Mammary epithelial cell (primary cell): Measurements from ENCODE around the gene APMAP.

Experiments used
- EZH2 ChIP-seq: IDR thresholded peaks from 2 replicates; pipeline ENCODE4 v1.6.1; 2012; ENCODE audit warnings: low read length, inconsistent platforms, borderline replicate concordance
- TF ChIP-seq, protein P1 (sequence below), 2 donors: IDR thresholded peaks in 1 of 2; conservative IDR thresholded peaks in 1 of 2; 2 replicates each; pipeline ENCODE4 v1.5.1; 2011 to 2012; ENCODE audit warnings: inconsistent platforms in 2 of 2, low read length in 2 of 2, mild to moderate bottlenecking in 2 of 2, control low read depth in 1 of 2, low read depth in 1 of 2; ENCODE audit not compliant: insufficient read depth in 1 of 2; ENCODE audit errors: extremely low read depth in 1 of 2

DNA sequence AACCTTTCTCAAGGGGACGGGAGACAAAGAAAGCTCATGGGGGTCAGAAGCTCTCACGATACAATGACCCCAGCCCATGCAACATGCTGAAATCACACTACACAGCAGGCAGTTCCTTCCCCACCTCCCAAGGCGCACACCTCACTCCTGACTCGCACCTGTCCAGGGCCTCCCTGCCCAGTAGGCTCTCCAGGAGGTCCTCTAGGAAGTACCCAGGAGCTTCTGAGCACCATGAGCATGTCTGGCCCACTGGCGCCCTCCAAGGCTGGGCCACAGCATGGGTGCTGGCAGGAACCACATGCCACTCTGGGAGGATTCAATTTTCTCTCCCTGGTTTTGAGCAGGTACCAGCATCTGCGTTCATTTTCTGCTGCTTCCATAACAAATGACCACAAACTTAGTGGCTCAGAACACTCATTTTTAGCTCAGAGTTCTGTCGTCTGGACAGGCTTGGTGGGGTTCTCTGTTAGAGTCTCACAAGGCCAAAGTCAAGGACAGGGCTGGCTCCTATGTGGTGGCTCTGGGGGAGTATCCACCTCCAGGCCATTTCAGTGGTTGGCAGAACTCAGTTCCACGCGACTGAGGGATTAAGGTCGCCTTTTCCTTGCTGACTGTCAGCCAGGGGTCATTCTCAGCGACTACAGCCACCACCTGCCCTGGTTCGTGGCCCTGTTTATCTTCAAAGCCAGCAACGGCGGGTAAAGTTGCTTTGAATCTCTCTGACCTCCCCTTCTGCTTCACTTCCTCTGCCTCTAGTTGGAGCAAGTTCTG lies 32.7 kb upstream of the APMAP start:
- TF ChIP-seq, protein P1, sequence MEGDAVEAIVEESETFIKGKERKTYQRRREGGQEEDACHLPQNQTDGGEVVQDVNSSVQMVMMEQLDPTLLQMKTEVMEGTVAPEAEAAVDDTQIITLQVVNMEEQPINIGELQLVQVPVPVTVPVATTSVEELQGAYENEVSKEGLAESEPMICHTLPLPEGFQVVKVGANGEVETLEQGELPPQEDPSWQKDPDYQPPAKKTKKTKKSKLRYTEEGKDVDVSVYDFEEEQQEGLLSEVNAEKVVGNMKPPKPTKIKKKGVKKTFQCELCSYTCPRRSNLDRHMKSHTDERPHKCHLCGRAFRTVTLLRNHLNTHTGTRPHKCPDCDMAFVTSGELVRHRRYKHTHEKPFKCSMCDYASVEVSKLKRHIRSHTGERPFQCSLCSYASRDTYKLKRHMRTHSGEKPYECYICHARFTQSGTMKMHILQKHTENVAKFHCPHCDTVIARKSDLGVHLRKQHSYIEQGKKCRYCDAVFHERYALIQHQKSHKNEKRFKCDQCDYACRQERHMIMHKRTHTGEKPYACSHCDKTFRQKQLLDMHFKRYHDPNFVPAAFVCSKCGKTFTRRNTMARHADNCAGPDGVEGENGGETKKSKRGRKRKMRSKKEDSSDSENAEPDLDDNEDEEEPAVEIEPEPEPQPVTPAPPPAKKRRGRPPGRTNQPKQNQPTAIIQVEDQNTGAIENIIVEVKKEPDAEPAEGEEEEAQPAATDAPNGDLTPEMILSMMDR (conservative IDR thresholded peaks at IDR 0.05 in 1 of 2, IDR thresholded peaks at IDR 0.05 in 1 of 2; ENCODE audit: extremely low read depth in 1 of 2, insufficient read depth in 1 of 2, low read depth in 1 of 2, low read length in 2 of 2) = no peak
- TF ChIP-seq EZH2 = no peak
